Upper lobe of left lung (tissue), 4 donors: Measurements from ENCODE around the gene DNAH3.

Experiments used
- CTCF ChIP-seq, 6 experiments: fragments of 450-650 bp in 4 of 6; fragments of 200-600 bp in 2 of 6; sonication (generic) in 2 of 6; IDR thresholded peaks; one replicate each; pipeline ENCODE4 v1.5.1; 2016 to 2019; ENCODE audit warnings: antibody characterized with exemption in 6 of 6
- EP300 ChIP-seq, 4 donors: sonication (generic); formaldehyde crosslinking; IDR thresholded peaks; one replicate each; pipeline ENCODE4 v1.5.1; 2017; ENCODE audit warnings: antibody characterized with exemption in 4 of 4, control low read depth in 2 of 4
- POLR2A ChIP-seq, 4 donors: fragments of 450-650 bp; IDR thresholded peaks; one replicate each; pipeline ENCODE4 v1.5.1; 2016 to 2017; ENCODE audit warnings: antibody characterized with exemption in 4 of 4, mild to moderate bottlenecking in 2 of 4
- POLR2AphosphoS5 ChIP-seq, 2 donors: sonication (generic); formaldehyde crosslinking; IDR thresholded peaks; one replicate each; pipeline ENCODE4 v1.5.1; 2017; ENCODE audit warnings: antibody characterized with exemption in 2 of 2

- no peak for TF ChIP-seq CTCF (IDR thresholded peaks at IDR 0.05)
- no peak for TF ChIP-seq EP300 (IDR thresholded peaks at IDR 0.05)
- TF ChIP-seq POLR2AphosphoS5 (IDR thresholded peaks at IDR 0.05) = no peak
- no peak for TF ChIP-seq POLR2A (IDR thresholded peaks at IDR 0.05)
Observed at GRCh38 chr16:21033704-21034103, 116.9 kb downstream of the DNAH3 start.
